ENCODE data around the gene FAM180A. TPM values are rescaled to one million over a fixed set of nuclear protein-coding genes. Genes with fewer than 3 reads are reported as not detected.
"Not testable (repeated sequence)": the region's sequence is repeated elsewhere in the genome, so short reads cannot be mapped to it uniquely, and the experiment has no call there.

Gene FAM180A
- total RNA-seq: 6.1 TPM
- long read RNA-seq, partial matches to known transcripts: 0 of 3 reads
- long read RNA-seq, other reads (novel, unspliced or antisense): 3 of 3 reads

- DNase-seq (ENCODE audit: missing footprints) (peak; percentile 83), ATAC-seq (peak; percentile 79)
- intact Hi-C loops (cut with DNase I): loop anchor here (2.0 kb wide), 2 partner anchors 20 to 66 kb away; no protein-coding TSS in a partner anchor
Measured at GRCh38 chr7:135748770-135749169, at the start of gene FAM180A. Gene FAM180A, minus strand, starts transcription at chr7:135748813. Its CDS starts 233 bp downstream, at chr7:135748580.

- DNase-seq (ENCODE audit: missing footprints) (no peak), ATAC-seq (no peak)
- intact Hi-C loops (cut with DNase I): no loop called here
Measured at GRCh38 chr7:135798095-135798494, 49.5 kb upstream of the FAM180A start.

GRCh38 chr7:135795846-135796570, 47.4 kb upstream of the FAM180A start:
- intact Hi-C loops (cut with DNase I): loop anchor here (2.0 kb wide), 1 partner anchor 133 kb away; the partner anchor contains the start of gene STMP1
- no peak for DNase-seq (ENCODE audit: missing footprints)
- ATAC-seq: no peak

GRCh38 chr7:135793841-135794240, 45.2 kb upstream of the FAM180A start:
- intact Hi-C loops (cut with DNase I): no loop called here
- ATAC-seq (no peak), DNase-seq (ENCODE audit: missing footprints) (no peak)

- intact Hi-C loops (cut with DNase I): no loop called here
- ATAC-seq (no peak), DNase-seq (ENCODE audit: missing footprints) (no peak)
Measured at GRCh38 chr7:135792866-135793265, 44.3 kb upstream of the FAM180A start.

- no peak for DNase-seq (ENCODE audit: missing footprints)
- ATAC-seq: no peak
- intact Hi-C loops (cut with DNase I): no loop called here
Measured at GRCh38 chr7:135792363-135792668, 43.7 kb upstream of the FAM180A start.

GRCh38 chr7:135791543-135792362, 43.1 kb upstream of the FAM180A start:
- intact Hi-C loops (cut with DNase I): no loop called here

GRCh38 chr7:135790371-135790977, 41.9 kb upstream of the FAM180A start:
- intact Hi-C loops (cut with DNase I): no loop called here
- DNase-seq (ENCODE audit: missing footprints) (no peak), ATAC-seq (no peak)

More at GRCh38 chr7:135791543-135792362, 43.1 kb upstream of the FAM180A start:
- DNase-seq (ENCODE audit: missing footprints): no peak
- no peak for ATAC-seq

- DNase-seq (ENCODE audit: missing footprints) (no peak), ATAC-seq (no peak)
- intact Hi-C loops (cut with DNase I): no loop called here
Measured at GRCh38 chr7:135789956-135790355, 41.3 kb upstream of the FAM180A start.

GRCh38 chr7:135789431-135789830, 40.8 kb upstream of the FAM180A start:
- DNase-seq (ENCODE audit: missing footprints): no peak
- intact Hi-C loops (cut with DNase I): no loop called here
- no peak for ATAC-seq

- DNase-seq (ENCODE audit: missing footprints) (no peak), ATAC-seq (no peak)
- intact Hi-C loops (cut with DNase I): no loop called here
Measured at GRCh38 chr7:135786911-135787310, 38.3 kb upstream of the FAM180A start.

GRCh38 chr7:135785065-135785464, 36.5 kb upstream of the FAM180A start:
- intact Hi-C loops (cut with DNase I): no loop called here
- ATAC-seq (no peak), DNase-seq (ENCODE audit: missing footprints) (no peak)

- intact Hi-C loops (cut with DNase I): no loop called here
- ATAC-seq (no peak), DNase-seq (ENCODE audit: missing footprints) (no peak)
Measured at GRCh38 chr7:135784013-135784412, 35.4 kb upstream of the FAM180A start.

GRCh38 chr7:135782801-135783200, 34.2 kb upstream of the FAM180A start:
- ATAC-seq (no peak), DNase-seq (ENCODE audit: missing footprints) (no peak)
- intact Hi-C loops (cut with DNase I): no loop called here

GRCh38 chr7:135782377-135782776, 33.8 kb upstream of the FAM180A start:
- DNase-seq (ENCODE audit: missing footprints) (no peak), ATAC-seq (no peak)
- intact Hi-C loops (cut with DNase I): no loop called here

- DNase-seq (ENCODE audit: missing footprints) (no peak), ATAC-seq (no peak)
- intact Hi-C loops (cut with DNase I): no loop called here
Measured at GRCh38 chr7:135777626-135778398, 29.2 kb upstream of the FAM180A start.

GRCh38 chr7:135775915-135776314, 27.3 kb upstream of the FAM180A start:
- DNase-seq (ENCODE audit: missing footprints); intact Hi-C loops (cut with DNase I); ATAC-seq: not testable (repeated sequence)

GRCh38 chr7:135775230-135775629, 26.6 kb upstream of the FAM180A start:
- no peak for DNase-seq (ENCODE audit: missing footprints)
- intact Hi-C loops (cut with DNase I): no loop called here
- peak; percentile 72 for ATAC-seq

- peak; percentile 79 for ATAC-seq
- DNase-seq (ENCODE audit: missing footprints): no peak
Measured at GRCh38 chr7:135774284-135774683, 25.7 kb upstream of the FAM180A start.

More at GRCh38 chr7:135774284-135774683, 25.7 kb upstream of the FAM180A start:
- intact Hi-C loops (cut with DNase I): no loop called here
